ENCODE measurements around the gene SH3GL1. TPM values are rescaled to one million over a fixed set of nuclear protein-coding genes. Genes with fewer than 3 reads are reported as not detected.

SH3GL1 gene
- total and polyA plus RNA-seq, 9 of the 15 experiments (the other 6 are each of a cell fraction or from before 2014, with no cell fraction given): 1.7 to 75.3 (median 25.7) TPM

- no peak for TF ChIP-seq UBTF (IDR thresholded peaks at IDR 0.05; ENCODE audit: borderline replicate concordance in 1 of 2, low read depth in 2 of 2, low read length in 2 of 2)
Observed at GRCh38 chr19:4391306-4391693, 9.0 kb downstream of the SH3GL1 start (continued).

- ChIA-PET CTCF (ENCODE audit: low intra/inter-chr PET ratio) (no interaction called here), POLR2A (interaction anchor here (0.7 to 2.1 kb wide), 5 partner anchors 8 to 959 kb away, joined by 3 to 11 read pairs (median 3); no protein-coding TSS in a partner anchor)
- H3K27ac ChIP-seq (ENCODE audit: extremely low read depth, low read depth, low read length): peak overlapping the region; percentile 40; the same call in 2 of the 3 replicates
- H3K9me1 ChIP-seq (ENCODE audit: control insufficient read depth, insufficient read depth, low read length): peaks cover 13% of the 10 kb centered on the region
- H3K4me2 ChIP-seq (ENCODE audit: insufficient read depth, low read length): no peak overlapping the region; the same call in 1 of the 2 replicates
- H3K79me2 ChIP-seq (ENCODE audit: control insufficient read depth, insufficient read depth, low read length): peaks cover 93% of the 10 kb centered on the region
- DNase-seq (ENCODE audit: extremely low read depth in 1 of 4, low spot score in 3 of 4) (no peak), FAIRE-seq (no peak), ATAC-seq (peak; percentile 27; the same call in 2 of the 3 replicates)
- no peak for TF ChIP-seq ETS1 (conservative IDR thresholded peaks at IDR 0.05; ENCODE audit: control insufficient read depth, low read depth, low read length)
- peak; percentile 62; the same call in 1 of the 2 replicates for TF ChIP-seq USF1 (CRISPR knock-in tag; IDR thresholded peaks at IDR 0.05)
- peak; percentile 55 for TF ChIP-seq BHLHE40 (IDR thresholded peaks at IDR 0.05; ENCODE audit: low read length)
- peaks cover 58% of the 10 kb centered on the region for H4K20me1 ChIP-seq (replicated peaks; ENCODE audit: control insufficient read depth, insufficient read depth, low read length)
- BruUV-seq (replicated peaks): no TSS peak
- no peaks in the 10 kb centered on the region for H3K27me3 ChIP-seq (ENCODE audit: control insufficient read depth in 2 of 2, insufficient read depth in 2 of 2, low read length in 2 of 2)
- H3K4me3 ChIP-seq: no peak overlapping the region
- no peaks in the 10 kb centered on the region for H3K9me3 ChIP-seq (replicated peaks; ENCODE audit: control insufficient read depth, insufficient read depth, low read depth, low read length)
- H3K4me1 ChIP-seq (replicated peaks in 1 of 2; ENCODE audit: control insufficient read depth in 2 of 2, insufficient read depth in 2 of 2, low read length in 2 of 2): peaks cover 33 to 54% of the 10 kb centered on the region in 2 experiments
- peaks cover 70% of the 10 kb centered on the region for H3K36me3 ChIP-seq (ENCODE audit: control insufficient read depth, insufficient read depth, low read length)
- intact Hi-C loops (cut with micrococcal nuclease): no loop called here
- peak overlapping the region in 1 of 2 experiments; percentile 83; a peak in 2 of 4 replicates for H3K9ac ChIP-seq (ENCODE audit: insufficient read depth in 1 of 2, low read depth in 2 of 2, low read length in 2 of 2)
- no peak overlapping the region for H2AFZ ChIP-seq (ENCODE audit: low read depth, low read length)
- in situ Hi-C loops (cut with MboI): no loop called here
- 71% methylated on average over 21 of the region's 21 CpGs for WGBS (ENCODE audit: insufficient coverage, low coverage, missing lambda C conversion rate)
Observed at GRCh38 chr19:4390567-4391305, 9.6 kb downstream of the SH3GL1 start.

Data from K562 (cell line).